BE2C (cell line): ENCODE data around the gene CSF3.

Experiments used
- DNase-seq: peaks from one replicate; pipeline ENCODE4 v3.0.0-alpha.2; 2020
- H3K27me3 ChIP-seq: fragments of 250-450 bp; sonication (Bioruptor Pico); 2 replicates; pipeline ENCODE4 v1.5.1; 2020; ENCODE audit warnings: mild to moderate bottlenecking
- H3K36me3 ChIP-seq: fragments of 250-450 bp; sonication (Bioruptor Pico); 2 replicates; pipeline ENCODE4 v1.5.1; 2020; ENCODE audit warnings: mild to moderate bottlenecking
- H3K4me1 ChIP-seq: fragments of 250-450 bp; sonication (Bioruptor Pico); 2 replicates; pipeline ENCODE4 v1.5.1; 2020
- H3K4me3 ChIP-seq: 2 replicates; pipeline ENCODE4 v1.5.1; 2011; ENCODE audit warnings: low read depth, low read length
- H3K9me3 ChIP-seq: fragments of 250-450 bp; sonication (Bioruptor Pico); 2 replicates; pipeline ENCODE4 v1.5.1; 2020
- CTCF ChIP-seq: IDR thresholded peaks from 2 replicates; pipeline ENCODE4 v1.5.1; 2012; ENCODE audit warnings: mild to moderate bottlenecking, low read depth, low read length

CSF3 gene

GRCh38 chr17:39994448-39994847 lies 20.8 kb upstream of the CSF3 start:
- no peaks in the 10 kb centered on the region for H3K27me3 ChIP-seq
- H3K4me1 ChIP-seq, result no peaks in the 10 kb centered on the region
- no peaks in the 10 kb centered on the region for H3K9me3 ChIP-seq
- H3K36me3 ChIP-seq, result peaks cover 77% of the 10 kb centered on the region
- H3K4me3 ChIP-seq, result no peak overlapping the region
- no peak for TF ChIP-seq CTCF
- DNase-seq, result no peak

- no peaks in the 10 kb centered on the region for H3K4me1 ChIP-seq
- H3K9me3 ChIP-seq, result no peaks in the 10 kb centered on the region
- peaks cover 67% of the 10 kb centered on the region for H3K36me3 ChIP-seq
These were observed 19.8 kb upstream of the CSF3 start for GRCh38 chr17:39995438-39995837.

GRCh38 chr17:39996162-39996561 lies 19.1 kb upstream of the CSF3 start:
- peaks cover 60% of the 10 kb centered on the region for H3K36me3 ChIP-seq
- DNase-seq, result no peak

More at GRCh38 chr17:39995438-39995837, 19.8 kb upstream of the CSF3 start:
- no peak for DNase-seq
- TF ChIP-seq CTCF, result no peak
- Histone ChIP-seq H3K4me3 (no peak overlapping the region), H3K27me3 (no peaks in the 10 kb centered on the region)

GRCh38 chr17:39996800-39997199 lies 18.4 kb upstream of the CSF3 start:
- Histone ChIP-seq H3K4me1 (no peaks in the 10 kb centered on the region), H3K36me3 (peaks cover 53% of the 10 kb centered on the region)

More at GRCh38 chr17:39996162-39996561, 19.1 kb upstream of the CSF3 start:
- no peaks in the 10 kb centered on the region for H3K27me3 ChIP-seq
- no peaks in the 10 kb centered on the region for H3K4me1 ChIP-seq
- no peaks in the 10 kb centered on the region for H3K9me3 ChIP-seq
- no peak for TF ChIP-seq CTCF
- no peak overlapping the region for H3K4me3 ChIP-seq

GRCh38 chr17:39997543-39997942 lies 17.7 kb upstream of the CSF3 start:
- Histone ChIP-seq H3K36me3 (peaks cover 46% of the 10 kb centered on the region), H3K27me3 (no peaks in the 10 kb centered on the region), H3K9me3 (no peaks in the 10 kb centered on the region), H3K4me1 (no peaks in the 10 kb centered on the region), H3K4me3 (no peak overlapping the region)
- no peak for TF ChIP-seq CTCF
- no peak for DNase-seq

More at GRCh38 chr17:39996800-39997199, 18.4 kb upstream of the CSF3 start:
- H3K4me3 ChIP-seq, result no peak overlapping the region
- H3K27me3 ChIP-seq, result no peaks in the 10 kb centered on the region
- no peak for TF ChIP-seq CTCF
- no peaks in the 10 kb centered on the region for H3K9me3 ChIP-seq
- DNase-seq, result no peak

GRCh38 chr17:39999067-39999466 lies 16.2 kb upstream of the CSF3 start:
- TF ChIP-seq CTCF, result no peak
- Histone ChIP-seq H3K9me3 (no peaks in the 10 kb centered on the region), H3K27me3 (no peaks in the 10 kb centered on the region), H3K4me1 (no peaks in the 10 kb centered on the region), H3K36me3 (peaks cover 31% of the 10 kb centered on the region), H3K4me3 (no peak overlapping the region)
- no peak for DNase-seq
